K562 treated with DMSO at 1 percent for 12 hours (cell line): ENCODE results near the gene PSMB3. TPM values are rescaled to one million over a fixed set of nuclear protein-coding genes. Genes with fewer than 3 reads are reported as not detected.

ENCODE experiments used
- total RNA-seq: library from RNA; unstranded; fragments of 300-600 nt; gene quantifications from 2 replicates; pipeline ENCODE4 v1.2.3, GENCODE V29; 2022; ENCODE audit not compliant: insufficient read depth

The PSMB3 gene
- total RNA-seq, result 416 and 604 TPM in 2 replicates

GRCh38 chr17:38752308-38753070 lies at the start of gene PSMB3:
TSS of gene PSMB3 (plus strand) at chr17:38752741. CDS start at chr17:38752827, 86 bp downstream.

GRCh38 chr17:38704606-38705522 lies 47.7 kb upstream of the PSMB3 start, which contains the start of gene MLLT6:
TSS of gene MLLT6 (plus strand) at chr17:38705273. CDS start at chr17:38705633, 360 bp downstream.

GRCh38 chr17:38729886-38730525 lies 22.5 kb upstream of the PSMB3 start, which contains the start of gene CISD3:
TSS of gene CISD3 (plus strand) at chr17:38730341. CDS start at chr17:38730359, 18 bp downstream.

GRCh38 chr17:38748149-38748891 lies 4.2 kb upstream of the PSMB3 start, which contains the start of gene PCGF2:
TSS of gene PCGF2 (minus strand) at chr17:38748336. CDS start at chr17:38740402, 7,934 bp downstream.

GRCh38 chr17:38799501-38800236 lies 47.1 kb downstream of the PSMB3 start, which contains the start of gene PIP4K2B:
TSS of gene PIP4K2B (minus strand) at chr17:38799556. CDS start at chr17:38799424, 132 bp downstream.

Other genes starting within 250 kb of the PSMB3 start
- gene SRCIN1, start 146.8 kb upstream of the PSMB3 start, total RNA-seq, result not detected in 2 replicates
- gene EPOP, start 77.8 kb upstream of the PSMB3 start, total RNA-seq, result 2.7 and 4.6 TPM in 2 replicates
- gene MLLT6, start 47.5 kb upstream of the PSMB3 start, total RNA-seq, result 13.8 and 35.5 TPM in 2 replicates
- 16.0 and 22.7 TPM in 2 replicates for gene CISD3, start 22.4 kb upstream of the PSMB3 start, total RNA-seq
- gene PCGF2, start 4.4 kb upstream of the PSMB3 start, total RNA-seq, result 14.9 and 27.4 TPM in 2 replicates
- 12.0 and 34.9 TPM in 2 replicates for gene PIP4K2B, start 46.8 kb downstream of the PSMB3 start, total RNA-seq
- 9.0 and 13.9 TPM in 2 replicates for gene CWC25, start 72.6 kb downstream of the PSMB3 start, total RNA-seq
- gene RPL23, start 101.0 kb downstream of the PSMB3 start, total RNA-seq, result 2,823 and 3,691 TPM in 2 replicates
- 85.3 and 158 TPM in 2 replicates for gene LASP1, start 117.3 kb downstream of the PSMB3 start, total RNA-seq
- not detected in 2 replicates for gene FBXO47, start 214.7 kb downstream of the PSMB3 start, total RNA-seq